OCI-LY7 (cell line): ENCODE results near the gene NSUN4. TPM values are rescaled to one million over a fixed set of nuclear protein-coding genes. Genes with fewer than 3 reads are reported as not detected.

Experiments
- BruUV-seq: library from RNA; stranded (reverse); fragments of 400-500 nt; replicated peaks from 2 replicates; lab custom pipeline; 2021; lab: Mats Ljungman, UMichigan
- CTCF ChIA-PET: fragments of 300-600 bp; sonication (Branson Sonifier 250); formaldehyde crosslinking; loops from one replicate; lab custom pipeline; 2022; ENCODE audit warnings: antibody characterized with exemption; ENCODE audit not compliant: unreplicated experiment; lab: Charles Lee
- POLR2A ChIA-PET: fragments of 300-600 bp; sonication (Branson Sonifier 250); formaldehyde crosslinking; loops from one replicate; lab custom pipeline; 2022; ENCODE audit warnings: antibody characterized with exemption; lab: Charles Lee
- DNase-seq: peaks from one replicate; pipeline ENCODE4 v3.0.0-alpha.2; 2015; ENCODE audit warnings: low spot score
- H2AFZ ChIP-seq: fragments of 200-600 bp; sonication (generic), shearing (Covaris generic); 2 replicates; pipeline ENCODE4 v1.6.1; 2014; ENCODE audit warnings: mild to moderate bottlenecking, antibody characterized with exemption, low read length, moderate library complexity
- H3K27ac ChIP-seq: fragments of 200-600 bp; sonication (generic); 2 replicates; pipeline ENCODE4 v1.5.1; 2014; ENCODE audit warnings: mixed run types, low read depth, mild to moderate bottlenecking, moderate library complexity, low read length, inconsistent platforms; ENCODE audit not compliant: poor library complexity, severe bottlenecking
- H3K36me3 ChIP-seq: fragments of 200-600 bp; sonication (generic); 2 replicates; pipeline ENCODE4 v1.6.1; 2014; ENCODE audit warnings: mild to moderate bottlenecking, antibody characterized with exemption, low read length, moderate library complexity, mixed read lengths; ENCODE audit not compliant: insufficient read depth
- H3K4me1 ChIP-seq: fragments of 200-600 bp; sonication (generic); 2 replicates; pipeline ENCODE4 v1.5.1; 2014; ENCODE audit warnings: mild to moderate bottlenecking, low read length; ENCODE audit not compliant: insufficient read depth, poor library complexity, severe bottlenecking
- H3K4me2 ChIP-seq: fragments of 200-600 bp; sonication (generic); 2 replicates; pipeline ENCODE4 v1.6.1; 2014; ENCODE audit warnings: mild to moderate bottlenecking, low read length
- H3K4me3 ChIP-seq: fragments of 200-600 bp; sonication (generic); 2 replicates; pipeline ENCODE4 v1.5.1; 2014; ENCODE audit warnings: mild to moderate bottlenecking, low read depth, low read length; ENCODE audit not compliant: poor library complexity, severe bottlenecking
- H3K79me2 ChIP-seq: fragments of 200-600 bp; sonication (generic); 2 replicates; pipeline ENCODE4 v1.6.1; 2016; ENCODE audit warnings: low read depth, mild to moderate bottlenecking, low read length, moderate library complexity, mixed read lengths; ENCODE audit not compliant: insufficient read depth
- H3K9me2 ChIP-seq: fragments of 200-600 bp; sonication (generic); 2 replicates; pipeline ENCODE4 v1.6.1; 2016; ENCODE audit warnings: mild to moderate bottlenecking, low read length, mixed read lengths; ENCODE audit not compliant: insufficient read depth
- H3K9me3 ChIP-seq: fragments of 200-600 bp; sonication (generic); 2 replicates; pipeline ENCODE4 v1.6.1; 2014; ENCODE audit warnings: mild to moderate bottlenecking, mixed run types, low read length, mixed read lengths
- H4K20me1 ChIP-seq: fragments of 200-600 bp; sonication (generic); 2 replicates; pipeline ENCODE4 v1.6.1; 2014; ENCODE audit warnings: mild to moderate bottlenecking, antibody characterized with exemption, low read length, moderate library complexity, mixed read lengths; ENCODE audit not compliant: insufficient read depth
- EZH2phosphoT487 ChIP-seq: fragments of 200-600 bp; sonication (generic); IDR thresholded peaks from 2 replicates; pipeline ENCODE4 v1.6.1; 2018; ENCODE audit warnings: low read depth, borderline replicate concordance, mild to moderate bottlenecking, mixed run types, antibody characterized with exemption, low read length, moderate library complexity, mixed read lengths
- intact Hi-C: fragments of 100-400 bp; cut with micrococcal nuclease; formaldehyde crosslinking; loops from one replicate; pipeline ENCODE4 v1.10.0; 2022; ENCODE audit not compliant: unreplicated experiment
- total RNA-seq, 2 experiments: library from RNA; depleted of rRNA in 1 of 2; stranded (reverse); fragments of >200 nt in 1 of 2; shearing (Covaris generic) in 1 of 2; gene quantifications; 2 replicates each; pipeline ENCODE4 v1.2.3, GENCODE V29; 2014 to 2022
- TF ChIP-seq, protein P1 (sequence below): fragments of 200-600 bp; sonication (generic); conservative IDR thresholded peaks from 2 replicates; pipeline ENCODE4 v1.5.1; 2014; ENCODE audit warnings: mild to moderate bottlenecking, antibody characterized with exemption, low read length, moderate library complexity, mixed read lengths

NSUN4 gene
- total RNA-seq, 2 experiments from 2014 or later: 26.6 to 33.5 TPM

DNA sequence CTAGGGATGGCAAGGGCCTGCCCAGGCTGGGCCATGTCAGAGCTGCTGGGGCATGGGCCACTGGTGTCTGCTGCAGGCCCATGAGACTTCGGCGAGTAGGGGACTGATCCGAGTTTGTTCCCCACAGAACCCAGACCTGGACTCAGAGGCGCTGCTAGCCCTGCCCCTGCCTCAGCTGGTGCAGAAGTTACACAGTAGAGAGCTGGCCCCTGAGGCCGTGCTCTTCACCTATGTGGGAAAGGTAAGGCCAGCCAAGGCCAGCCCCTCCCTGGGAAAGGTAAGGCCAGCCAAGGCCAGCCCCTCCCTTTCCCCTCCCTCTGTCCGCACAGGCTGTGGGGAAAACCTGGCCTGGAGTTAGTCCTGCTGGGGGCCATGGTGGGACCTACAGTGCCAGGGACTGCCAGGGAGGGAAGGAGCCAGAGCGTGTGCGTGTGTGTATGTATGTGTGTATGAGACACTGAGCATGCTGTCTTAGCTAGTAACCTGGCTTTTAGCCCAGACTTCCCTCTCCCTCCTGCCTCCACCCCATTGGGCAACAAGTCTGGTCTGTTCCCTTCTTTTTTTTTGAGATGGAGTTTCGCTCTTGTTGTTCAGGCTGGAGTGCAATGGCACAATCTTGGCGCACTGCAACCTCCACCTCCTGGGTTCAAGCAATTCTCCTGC is 61.5 kb downstream of the NSUN4 start:
- Histone ChIP-seq H3K79me2 (no peaks in the 10 kb centered on the region), H3K4me2 (peak overlapping the region; percentile 40), H2AFZ (peak overlapping the region; percentile 36; the same call in 1 of the 2 replicates), H3K9me2 (no peaks in the 10 kb centered on the region), H3K4me1 (peaks cover 37% of the 10 kb centered on the region), H4K20me1 (no peaks in the 10 kb centered on the region), H3K9me3 (no peaks in the 10 kb centered on the region), H3K4me3 (no peak overlapping the region), H3K27ac (no peak overlapping the region), H3K36me3 (no peaks in the 10 kb centered on the region)
- CTCF ChIA-PET: interaction anchor here (0.6 kb wide), 1 partner anchor 246 kb away, joined by 4 read pairs; no protein-coding TSS in a partner anchor
- no TSS peak for BruUV-seq
- peak; percentile 29 for DNase-seq
- POLR2A ChIA-PET: no interaction called here
- intact Hi-C loops: no loop called here
- no peak for TF ChIP-seq EZH2phosphoT487
- TF ChIP-seq, protein P1, sequence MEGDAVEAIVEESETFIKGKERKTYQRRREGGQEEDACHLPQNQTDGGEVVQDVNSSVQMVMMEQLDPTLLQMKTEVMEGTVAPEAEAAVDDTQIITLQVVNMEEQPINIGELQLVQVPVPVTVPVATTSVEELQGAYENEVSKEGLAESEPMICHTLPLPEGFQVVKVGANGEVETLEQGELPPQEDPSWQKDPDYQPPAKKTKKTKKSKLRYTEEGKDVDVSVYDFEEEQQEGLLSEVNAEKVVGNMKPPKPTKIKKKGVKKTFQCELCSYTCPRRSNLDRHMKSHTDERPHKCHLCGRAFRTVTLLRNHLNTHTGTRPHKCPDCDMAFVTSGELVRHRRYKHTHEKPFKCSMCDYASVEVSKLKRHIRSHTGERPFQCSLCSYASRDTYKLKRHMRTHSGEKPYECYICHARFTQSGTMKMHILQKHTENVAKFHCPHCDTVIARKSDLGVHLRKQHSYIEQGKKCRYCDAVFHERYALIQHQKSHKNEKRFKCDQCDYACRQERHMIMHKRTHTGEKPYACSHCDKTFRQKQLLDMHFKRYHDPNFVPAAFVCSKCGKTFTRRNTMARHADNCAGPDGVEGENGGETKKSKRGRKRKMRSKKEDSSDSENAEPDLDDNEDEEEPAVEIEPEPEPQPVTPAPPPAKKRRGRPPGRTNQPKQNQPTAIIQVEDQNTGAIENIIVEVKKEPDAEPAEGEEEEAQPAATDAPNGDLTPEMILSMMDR: no peak

DNA sequence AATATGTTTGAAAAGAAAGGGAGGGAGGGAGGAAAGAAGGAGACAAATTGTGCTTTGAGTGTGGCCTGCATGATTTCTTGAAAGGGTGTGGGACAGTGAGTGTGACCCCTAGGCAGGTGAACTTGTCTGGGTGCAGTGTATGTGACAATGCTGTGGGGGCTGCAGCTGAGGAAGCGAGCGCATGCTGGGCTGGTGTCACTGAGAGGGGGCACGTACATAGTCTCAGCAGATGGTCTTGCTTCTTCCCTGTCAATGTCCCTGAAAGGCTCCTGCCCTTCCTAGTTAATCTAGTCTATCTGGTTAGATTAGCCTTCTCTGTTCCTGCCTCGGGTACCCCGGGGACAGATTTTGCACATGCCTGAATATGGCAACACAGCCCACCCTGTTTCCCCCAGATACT is 63.3 kb downstream of the NSUN4 start:
- no peaks in the 10 kb centered on the region for H4K20me1 ChIP-seq
- ChIA-PET POLR2A (no interaction called here), CTCF (no interaction called here)
- no TSS peak for BruUV-seq
- DNase-seq: no peak
- H3K9me3 ChIP-seq: no peaks in the 10 kb centered on the region
- H3K4me3 ChIP-seq: no peak overlapping the region
- no peak overlapping the region for H3K4me2 ChIP-seq
- H3K4me1 ChIP-seq: peaks cover 34% of the 10 kb centered on the region
- no peaks in the 10 kb centered on the region for H3K36me3 ChIP-seq
- H3K9me2 ChIP-seq: no peaks in the 10 kb centered on the region
- H2AFZ ChIP-seq: no peak overlapping the region
- H3K79me2 ChIP-seq: no peaks in the 10 kb centered on the region
- TF ChIP-seq, protein P1: no peak
- TF ChIP-seq EZH2phosphoT487: no peak
- intact Hi-C loops: no loop called here
- H3K27ac ChIP-seq: no peak overlapping the region

DNA sequence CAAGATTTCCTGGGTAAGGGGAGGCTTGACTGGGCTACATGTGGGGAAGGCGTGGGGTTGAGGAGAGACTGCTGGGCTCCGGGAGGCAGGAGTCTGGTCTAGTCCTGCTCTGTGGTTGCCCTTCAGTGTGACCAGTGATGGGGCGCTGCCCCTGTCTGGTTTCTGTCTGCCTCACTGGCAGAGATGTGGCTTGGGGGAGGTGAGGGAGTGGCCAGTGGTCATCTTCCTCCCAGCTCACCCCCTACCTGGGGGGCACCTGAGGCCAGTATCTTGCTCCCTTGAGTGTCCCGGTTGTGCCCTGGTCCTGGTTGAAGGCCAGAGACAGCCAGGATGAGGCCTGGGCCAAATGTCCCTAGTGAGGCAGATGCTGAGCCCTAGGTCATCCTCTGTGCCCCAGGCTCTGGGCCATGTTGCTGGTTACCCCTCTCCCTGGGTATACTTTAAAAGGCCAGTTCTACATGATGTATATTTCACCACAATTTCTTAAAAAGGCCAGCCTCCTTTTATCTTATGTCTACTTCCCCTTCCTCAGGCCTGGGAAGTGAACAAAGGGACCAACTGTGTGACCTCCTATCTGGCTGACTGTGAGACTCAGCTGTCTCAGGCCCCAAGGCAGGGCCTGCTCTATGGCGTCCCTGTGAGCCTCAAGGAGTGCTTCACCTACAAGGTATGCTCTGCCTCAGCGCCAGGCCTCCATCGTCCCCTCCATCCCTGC is 64.0 kb downstream of the NSUN4 start:
- H3K4me1 ChIP-seq: peaks cover 26% of the 10 kb centered on the region
- H3K4me2 ChIP-seq: no peak overlapping the region
- POLR2A ChIA-PET: no interaction called here
- TF ChIP-seq, protein P1: no peak
- no peak for TF ChIP-seq EZH2phosphoT487
- no peak overlapping the region for H2AFZ ChIP-seq
- H3K9me3 ChIP-seq: no peaks in the 10 kb centered on the region
- intact Hi-C loops: no loop called here
- H3K79me2 ChIP-seq: no peaks in the 10 kb centered on the region
- BruUV-seq: no TSS peak
- H4K20me1 ChIP-seq: no peaks in the 10 kb centered on the region
- DNase-seq: no peak
- no peaks in the 10 kb centered on the region for H3K36me3 ChIP-seq
- no peak overlapping the region for H3K27ac ChIP-seq
- no peak overlapping the region for H3K4me3 ChIP-seq
- H3K9me2 ChIP-seq: no peaks in the 10 kb centered on the region
- CTCF ChIA-PET: no interaction called here
